AG04449 (cell line): ENCODE results near the gene SCML2.

ENCODE experiments used
- CTCF ChIA-PET: fragments of 350-600 bp; formaldehyde crosslinking; extraction: SDS; loops from one replicate; lab custom pipeline; 2021; ENCODE audit warnings: antibody characterized with exemption; lab: Yijun Ruan, JAX
- POLR2A ChIA-PET: fragments of 400-600, 350-600 bp; formaldehyde crosslinking; extraction: SDS; loops from one replicate; lab custom pipeline; 2020; ENCODE audit warnings: antibody characterized with exemption, inconsistent platforms; lab: Yijun Ruan, JAX
- DNase-seq: peaks from one replicate; pipeline ENCODE4 v3.0.0-alpha.2; 2010; ENCODE audit warnings: low read depth, low spot score
- H3K4me3 ChIP-seq: 2 replicates; pipeline ENCODE4 v1.5.1; 2011; ENCODE audit warnings: low read depth, mild to moderate bottlenecking, control low read depth, low read length
- TF ChIP-seq, protein P1 (sequence below): IDR thresholded peaks from one replicate; pipeline ENCODE4 v1.5.1; 2011; ENCODE audit warnings: mild to moderate bottlenecking, moderate library complexity, low read length, control low read depth, inconsistent platforms; ENCODE audit not compliant: insufficient read depth; ENCODE audit errors: missing control alignments

Gene SCML2

DNA sequence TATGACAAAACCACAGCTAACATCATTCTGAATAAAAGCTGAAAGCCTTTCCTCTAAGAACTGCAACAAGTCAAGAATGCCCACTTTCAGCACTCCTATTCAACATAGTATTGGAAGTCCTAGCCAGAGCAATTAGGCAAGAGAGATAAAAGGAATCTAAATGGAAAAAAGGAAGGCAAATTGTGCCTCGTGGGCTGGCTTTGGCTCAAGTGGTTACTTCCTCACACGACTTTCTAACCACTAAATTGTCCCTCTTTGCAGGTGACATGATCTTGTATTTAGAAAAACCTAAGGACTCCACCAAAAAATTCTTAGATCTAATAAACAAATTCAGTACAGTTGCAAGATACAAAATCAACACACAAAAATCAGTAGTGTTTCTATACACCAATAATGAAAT is 57.2 kb downstream of the SCML2 start:
- ChIA-PET POLR2A (no interaction called here), CTCF (no interaction called here)
- TF ChIP-seq, protein P1, sequence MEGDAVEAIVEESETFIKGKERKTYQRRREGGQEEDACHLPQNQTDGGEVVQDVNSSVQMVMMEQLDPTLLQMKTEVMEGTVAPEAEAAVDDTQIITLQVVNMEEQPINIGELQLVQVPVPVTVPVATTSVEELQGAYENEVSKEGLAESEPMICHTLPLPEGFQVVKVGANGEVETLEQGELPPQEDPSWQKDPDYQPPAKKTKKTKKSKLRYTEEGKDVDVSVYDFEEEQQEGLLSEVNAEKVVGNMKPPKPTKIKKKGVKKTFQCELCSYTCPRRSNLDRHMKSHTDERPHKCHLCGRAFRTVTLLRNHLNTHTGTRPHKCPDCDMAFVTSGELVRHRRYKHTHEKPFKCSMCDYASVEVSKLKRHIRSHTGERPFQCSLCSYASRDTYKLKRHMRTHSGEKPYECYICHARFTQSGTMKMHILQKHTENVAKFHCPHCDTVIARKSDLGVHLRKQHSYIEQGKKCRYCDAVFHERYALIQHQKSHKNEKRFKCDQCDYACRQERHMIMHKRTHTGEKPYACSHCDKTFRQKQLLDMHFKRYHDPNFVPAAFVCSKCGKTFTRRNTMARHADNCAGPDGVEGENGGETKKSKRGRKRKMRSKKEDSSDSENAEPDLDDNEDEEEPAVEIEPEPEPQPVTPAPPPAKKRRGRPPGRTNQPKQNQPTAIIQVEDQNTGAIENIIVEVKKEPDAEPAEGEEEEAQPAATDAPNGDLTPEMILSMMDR = no peak
- no peak for DNase-seq
- H3K4me3 ChIP-seq = no peak overlapping the region

DNA sequence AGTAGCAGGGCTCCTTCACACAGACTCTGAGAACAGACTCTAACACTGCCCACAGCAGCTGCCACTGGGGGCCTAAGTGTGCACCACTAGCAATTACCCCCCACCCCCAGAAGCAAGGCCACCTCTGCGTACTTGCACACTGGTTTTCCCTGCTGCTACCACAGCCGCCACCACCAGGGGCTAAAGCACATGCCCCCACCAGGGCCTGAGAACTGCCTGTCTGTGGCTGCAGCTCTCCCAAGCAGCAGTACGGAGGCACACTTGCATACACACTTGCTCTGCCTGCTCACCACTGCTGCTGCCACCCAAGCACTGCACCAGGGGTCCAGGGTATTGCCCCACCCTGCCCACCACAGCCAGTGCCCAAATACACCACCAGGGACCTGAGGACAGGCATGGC is 59.6 kb downstream of the SCML2 start:
- ChIA-PET POLR2A (no interaction called here), CTCF (no interaction called here)
- TF ChIP-seq, protein P1 = no peak
- no peak for DNase-seq
- H3K4me3 ChIP-seq = no peak overlapping the region

DNA sequence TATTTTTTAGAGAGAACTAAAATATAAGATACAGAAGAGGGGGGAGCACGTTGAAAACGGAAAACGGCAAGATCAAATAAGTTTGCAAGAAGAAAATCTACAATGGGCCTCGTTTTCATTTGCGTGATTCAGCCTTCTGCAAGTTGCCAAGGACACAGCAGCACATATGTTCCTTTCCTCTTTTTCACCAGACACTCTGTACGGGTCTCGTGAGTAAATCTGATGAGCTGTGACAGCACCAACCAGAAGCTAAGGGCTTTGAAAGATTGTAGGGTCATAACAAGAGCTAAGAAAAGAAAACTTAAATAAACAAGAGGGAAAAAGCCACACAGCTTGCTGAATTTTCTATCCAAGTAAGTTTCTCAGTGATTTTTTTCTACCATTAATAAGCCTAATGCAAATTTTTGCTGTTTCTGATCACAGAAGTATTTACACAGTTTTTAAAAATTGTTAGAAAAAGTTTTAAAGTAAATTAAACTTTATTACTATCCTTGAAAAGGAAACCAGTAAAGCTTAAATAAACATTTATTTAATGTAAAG is 63.4 kb downstream of the SCML2 start:
- ChIA-PET POLR2A (no interaction called here), CTCF (no interaction called here)
- no peak overlapping the region for H3K4me3 ChIP-seq
- DNase-seq = peak; percentile 2
- TF ChIP-seq, protein P1 = no peak

DNA sequence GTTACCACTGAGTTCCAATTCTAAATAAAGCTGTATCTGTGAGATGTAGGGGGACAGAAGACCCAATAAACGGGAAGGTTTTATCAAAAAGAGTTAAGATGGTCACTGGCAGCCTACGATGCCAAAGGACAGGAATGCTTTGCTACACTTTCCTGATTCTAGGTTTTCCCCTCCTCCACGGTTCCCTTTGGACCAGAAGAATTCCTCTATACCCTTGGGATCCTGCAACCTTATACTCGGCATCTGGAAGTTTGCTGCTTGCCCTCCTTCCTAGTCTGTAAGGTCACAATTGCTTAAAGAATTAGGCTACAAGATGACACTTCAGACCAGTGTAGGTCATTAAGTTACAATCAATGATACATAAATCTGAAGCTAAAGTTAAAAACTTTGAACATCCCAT is 64.3 kb downstream of the SCML2 start:
- ChIA-PET POLR2A (no interaction called here), CTCF (no interaction called here)
- H3K4me3 ChIP-seq = no peak overlapping the region
- DNase-seq = no peak
- TF ChIP-seq, protein P1 = no peak

DNA sequence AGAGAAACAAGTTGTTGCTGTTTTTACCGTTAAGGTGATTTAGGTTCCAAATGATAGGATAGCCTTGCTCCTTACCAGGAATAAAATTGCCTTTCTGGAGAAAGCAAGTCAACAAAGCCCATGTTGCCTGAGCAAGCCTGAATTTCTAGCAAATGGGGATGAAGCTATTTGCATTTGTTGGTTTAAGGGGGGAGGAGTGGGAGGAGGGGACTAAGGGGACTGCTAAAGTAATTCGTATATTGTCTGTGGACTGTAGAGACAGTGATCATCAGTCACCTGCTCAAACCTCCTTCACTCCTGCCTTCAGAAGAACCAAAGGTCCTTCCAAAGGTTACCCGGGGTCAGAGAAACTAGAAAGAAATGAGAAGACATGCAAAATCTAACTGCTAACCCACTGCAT is 65.8 kb downstream of the SCML2 start:
- TF ChIP-seq, protein P1 = no peak
- CTCF ChIA-PET = no interaction called here

DNA sequence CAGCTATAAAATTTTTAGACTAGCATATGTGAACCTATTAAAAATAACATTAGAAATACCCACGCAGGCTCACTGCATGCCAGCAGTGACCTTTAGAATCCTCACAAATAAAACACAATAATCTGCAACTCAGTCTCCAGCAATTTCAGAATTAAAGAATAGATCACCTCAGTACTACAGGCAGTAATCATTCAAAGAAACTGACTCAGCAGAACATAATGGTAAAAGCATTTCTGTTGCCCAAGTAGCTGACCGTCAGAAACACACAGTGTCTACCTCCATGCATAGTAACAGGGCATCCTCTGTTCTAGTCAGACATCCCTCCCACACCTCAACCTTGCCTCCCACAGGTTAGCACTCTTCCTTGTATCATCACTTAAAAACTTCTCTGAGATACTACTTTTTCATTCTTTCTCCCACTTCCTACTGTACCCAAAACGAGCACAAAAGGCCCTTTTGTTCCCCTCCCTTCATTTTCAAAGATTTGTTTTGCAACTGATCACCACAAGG is 68.1 kb downstream of the SCML2 start:
- H3K4me3 ChIP-seq = no peak overlapping the region
- ChIA-PET CTCF (no interaction called here), POLR2A (no interaction called here)
- TF ChIP-seq, protein P1 = no peak
- no peak for DNase-seq

More for the DNA sequence above, 65.8 kb downstream of the SCML2 start:
- DNase-seq = no peak
- POLR2A ChIA-PET = no interaction called here
- H3K4me3 ChIP-seq = no peak overlapping the region
